HG02840 (cell line): ENCODE measurements around the gene FBXO46.
"Not testable (repeated sequence)": the region's sequence is repeated elsewhere in the genome, so short reads cannot be mapped to it uniquely, and the experiment has no call there.

ENCODE experiments used
- ATAC-seq: cut with Tn5 transposase; IDR thresholded peaks from one replicate; pipeline ENCODE4 v1.9.1; 2021; ENCODE audit warnings: mild to moderate bottlenecking, moderate library complexity, moderate number of reproducible peaks; ENCODE audit not compliant: unreplicated experiment, low FRiP score

Gene FBXO46

GRCh38 chr19:45766869-45767346 is 36.2 kb upstream of the FBXO46 start:
- no peak for ATAC-seq

DNA sequence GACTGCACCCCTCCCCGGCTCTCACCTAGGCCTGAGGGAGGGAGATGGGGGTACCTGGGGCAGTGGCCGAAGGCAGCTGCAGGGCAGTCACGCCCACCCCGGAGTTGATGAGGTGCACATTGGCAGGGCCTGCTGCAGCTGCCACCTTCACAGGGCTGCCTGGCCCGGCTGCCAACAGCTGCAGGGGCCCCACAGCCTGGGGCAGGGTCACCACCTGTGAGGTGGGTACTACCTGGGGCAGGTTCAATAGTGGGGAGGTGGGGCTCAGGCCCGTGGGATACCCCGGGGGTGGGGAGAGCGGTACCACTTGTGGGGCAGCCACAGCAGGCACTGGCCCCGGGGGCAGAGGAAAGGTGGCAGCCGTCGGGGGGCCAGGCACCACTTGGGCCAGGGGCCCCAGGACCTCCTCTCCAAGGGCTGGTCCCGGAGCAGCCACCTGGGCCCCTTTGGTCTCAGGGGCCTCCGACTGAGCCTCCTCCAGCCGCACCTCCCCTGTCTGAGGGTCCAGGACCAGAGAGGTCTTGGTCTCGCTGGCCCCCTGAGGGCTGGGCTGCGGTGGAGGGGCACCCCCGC is 35.7 kb upstream of the FBXO46 start:
- no peak for ATAC-seq

DNA sequence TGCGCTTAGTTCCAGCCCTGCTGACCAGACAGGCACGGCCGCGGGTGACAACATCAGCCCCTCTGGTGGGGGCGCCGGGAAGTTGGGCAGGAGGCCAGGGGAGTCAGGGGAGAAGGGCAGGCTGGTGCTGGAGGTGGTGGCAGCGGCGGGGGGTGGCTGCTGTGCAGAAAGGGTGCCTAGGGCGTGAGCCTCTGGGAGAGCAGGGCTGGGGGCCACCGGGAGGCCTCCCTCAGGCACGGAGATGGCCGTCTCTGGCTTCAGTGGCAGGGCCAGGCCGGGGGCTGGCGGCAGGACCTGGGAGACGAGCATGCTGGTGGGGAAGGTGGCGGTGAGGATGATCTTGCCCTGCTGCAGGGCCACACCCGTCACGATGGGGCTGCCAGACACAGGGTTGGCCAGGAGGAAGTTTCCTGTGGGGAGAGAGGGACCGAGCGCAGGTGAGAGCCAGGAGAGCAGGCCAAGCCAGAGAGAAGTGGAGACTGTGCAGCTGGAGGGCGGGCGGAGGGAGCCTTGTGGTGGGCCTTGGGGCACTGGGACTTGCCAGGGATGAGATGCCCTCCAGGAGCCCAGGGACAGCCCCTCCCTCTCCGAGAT is 35.1 kb upstream of the FBXO46 start:
- ATAC-seq, result no peak

DNA sequence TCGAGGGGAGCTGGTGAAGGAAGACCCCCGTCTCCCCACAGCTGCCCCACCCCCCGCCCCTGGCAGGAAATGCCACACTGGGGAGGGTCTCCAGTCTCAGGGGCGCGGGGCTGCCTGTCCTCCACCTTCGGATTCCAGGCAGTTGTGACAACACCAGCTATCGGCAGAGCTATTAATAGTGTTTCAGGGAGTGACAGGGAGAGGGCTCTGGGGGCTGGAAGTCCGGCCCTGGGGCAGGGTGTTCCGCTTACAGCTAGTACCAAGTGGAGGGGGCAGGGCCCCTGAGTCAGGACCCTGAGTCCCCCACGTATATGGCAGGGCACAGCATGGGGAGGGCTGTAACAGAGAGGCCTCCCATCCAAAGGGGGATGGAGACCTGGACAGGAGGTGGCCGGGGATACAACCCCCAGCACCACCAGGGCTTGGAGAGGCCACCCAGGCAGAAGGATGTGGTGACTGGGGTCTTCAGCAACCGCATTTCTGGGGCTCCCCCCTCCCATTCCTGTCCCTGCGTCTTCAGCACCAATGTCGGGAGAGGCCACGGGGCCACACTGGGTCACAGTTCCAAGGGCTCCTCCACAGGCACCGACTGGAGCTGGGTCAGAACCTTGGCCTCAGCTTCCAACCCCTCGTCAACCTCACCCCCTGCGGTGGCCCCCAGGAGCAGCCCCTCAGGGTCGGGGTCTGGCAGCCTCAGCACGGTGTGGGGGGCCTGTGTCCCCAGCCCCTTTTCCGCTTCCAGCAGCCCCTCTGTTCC is 34.4 kb upstream of the FBXO46 start:
- no peak for ATAC-seq

- no peak for ATAC-seq
These were observed 33.8 kb upstream of the FBXO46 start for GRCh38 chr19:45764475-45764874.

DNA sequence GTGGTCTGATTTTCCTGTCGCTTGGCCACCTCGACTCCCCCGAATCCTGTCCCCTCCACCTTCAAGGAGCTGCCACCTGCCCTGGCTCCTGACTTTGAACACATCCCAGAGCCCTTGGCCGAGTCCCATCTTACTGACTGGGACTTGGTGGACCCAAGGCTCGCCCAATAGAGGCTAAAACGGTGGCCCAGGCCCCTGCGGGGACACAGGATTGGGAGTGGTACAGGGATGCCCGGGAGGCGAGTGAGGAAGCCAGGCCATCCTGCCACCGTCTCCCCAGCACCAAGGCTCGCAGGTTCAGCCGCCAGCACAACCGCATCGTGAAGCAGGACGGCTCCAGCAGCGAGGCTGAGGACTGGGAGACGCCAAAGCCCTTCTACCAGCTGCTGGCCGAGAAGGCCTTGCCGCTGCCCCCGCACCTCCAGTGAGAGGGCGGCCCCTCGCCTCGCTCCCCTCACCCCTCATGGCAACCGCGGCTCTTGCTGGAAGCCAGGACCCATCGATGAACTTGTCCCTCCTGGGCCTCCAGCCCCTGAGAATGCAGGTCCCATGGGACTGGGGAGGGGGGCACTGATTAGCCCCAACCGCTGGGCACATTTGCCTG is 33.1 kb upstream of the FBXO46 start:
- ATAC-seq, result no peak

- ATAC-seq, result no peak
These were observed 32.4 kb upstream of the FBXO46 start for GRCh38 chr19:45762870-45763631.

DNA sequence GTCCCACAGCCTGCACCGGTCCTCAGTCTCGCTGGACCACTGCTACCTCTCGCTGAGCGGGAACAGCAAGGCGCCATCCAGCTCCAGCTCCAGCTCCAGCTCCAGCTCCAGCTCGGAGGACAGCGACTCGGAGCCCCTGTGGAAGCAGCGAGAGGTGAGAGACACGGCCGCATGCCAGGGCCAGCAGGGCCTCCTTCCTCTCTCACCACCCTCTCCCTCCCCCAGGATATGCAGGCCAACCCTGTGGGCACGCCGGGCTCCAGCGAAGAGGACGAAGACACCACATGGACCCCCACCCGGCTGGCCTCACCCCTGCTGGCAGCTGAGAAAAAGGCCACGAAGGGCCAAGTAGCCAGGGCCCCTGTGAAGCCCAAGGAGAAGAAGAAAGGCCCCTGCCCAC is 31.0 kb upstream of the FBXO46 start:
- no peak for ATAC-seq

GRCh38 chr19:45758921-45759320 is 28.2 kb upstream of the FBXO46 start:
- no peak for ATAC-seq

DNA sequence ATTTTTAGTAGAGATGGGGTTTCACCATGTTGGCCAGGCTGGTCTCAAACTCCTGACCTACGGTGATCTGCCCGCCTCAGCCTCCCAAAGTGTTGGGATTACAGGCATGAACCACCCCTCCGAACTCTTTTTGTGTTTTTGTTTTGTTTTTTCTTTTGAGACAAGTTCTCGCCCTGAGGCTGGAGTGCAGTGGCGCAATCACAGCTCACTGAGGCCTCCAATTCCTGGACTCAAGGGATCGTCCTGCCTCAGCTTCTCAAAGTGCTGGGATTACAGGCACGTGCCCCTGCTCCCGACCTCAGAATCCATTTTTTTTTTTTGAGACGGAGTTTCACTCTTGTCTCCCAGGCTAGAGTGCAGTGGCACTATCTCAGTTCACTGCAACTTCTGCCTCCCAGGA is 27.0 kb upstream of the FBXO46 start:
- no peak for ATAC-seq

DNA sequence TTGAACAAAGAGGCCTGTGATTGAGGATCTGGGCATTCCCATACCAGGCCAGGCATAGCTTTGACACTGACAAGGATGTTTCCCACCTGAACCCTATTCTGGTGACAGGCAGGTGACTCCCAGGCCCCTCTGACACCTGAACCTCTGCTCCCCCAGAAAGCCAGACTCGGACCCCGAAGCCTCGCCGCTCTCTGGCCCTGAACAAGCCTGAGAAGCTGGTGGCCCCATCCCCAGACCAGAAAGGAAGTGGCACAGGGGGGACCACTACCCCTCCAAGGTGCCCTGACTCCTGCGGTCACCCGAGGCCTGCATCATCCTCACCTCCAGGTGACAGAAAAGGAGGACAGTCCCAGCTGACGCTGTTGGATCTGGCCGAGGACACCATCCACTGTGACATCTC is 23.6 kb upstream of the FBXO46 start:
- no peak for ATAC-seq

DNA sequence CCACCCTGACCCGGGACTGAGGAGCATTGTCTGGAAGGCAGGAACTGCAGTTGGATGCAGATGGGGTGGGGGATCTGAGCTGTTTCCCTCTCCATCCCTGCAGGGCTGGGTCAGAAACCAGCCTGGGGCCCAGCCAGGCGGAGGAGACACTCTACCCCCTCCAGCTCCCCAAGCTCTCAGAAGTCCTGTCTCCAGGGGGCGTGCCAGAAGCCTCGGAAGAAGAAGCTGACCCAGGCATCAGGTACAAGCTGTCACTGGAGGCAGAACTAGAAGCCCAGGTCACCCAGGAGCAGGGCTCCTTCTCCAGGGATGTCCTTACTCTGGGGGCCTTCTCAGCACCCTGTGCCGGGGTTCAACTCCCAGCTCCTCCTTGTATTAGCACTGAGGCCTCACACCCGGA is 22.9 kb upstream of the FBXO46 start:
- no peak for ATAC-seq

DNA sequence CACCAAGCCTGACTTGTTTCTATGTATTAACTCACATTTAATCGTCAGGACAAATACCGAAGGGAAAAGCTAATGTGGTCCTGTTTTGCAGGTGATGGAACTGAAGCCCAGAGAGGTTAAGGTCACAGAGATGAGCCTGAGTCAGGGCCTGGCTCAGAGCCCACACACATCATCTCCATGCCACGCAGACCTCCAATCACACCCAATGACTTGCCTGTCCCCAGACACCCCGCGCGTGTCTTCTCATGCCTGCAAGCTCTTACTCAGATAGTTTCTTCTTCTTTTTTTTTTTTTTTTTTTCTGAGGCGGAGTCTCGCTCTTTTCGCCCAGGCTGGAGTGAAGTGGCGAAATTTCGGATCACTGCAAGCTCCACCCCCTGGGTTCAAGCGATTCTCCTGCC is 21.9 kb upstream of the FBXO46 start:
- no peak for ATAC-seq

- not testable (repeated sequence) for ATAC-seq
These were observed 20.8 kb upstream of the FBXO46 start for GRCh38 chr19:45751483-45751882.

DNA sequence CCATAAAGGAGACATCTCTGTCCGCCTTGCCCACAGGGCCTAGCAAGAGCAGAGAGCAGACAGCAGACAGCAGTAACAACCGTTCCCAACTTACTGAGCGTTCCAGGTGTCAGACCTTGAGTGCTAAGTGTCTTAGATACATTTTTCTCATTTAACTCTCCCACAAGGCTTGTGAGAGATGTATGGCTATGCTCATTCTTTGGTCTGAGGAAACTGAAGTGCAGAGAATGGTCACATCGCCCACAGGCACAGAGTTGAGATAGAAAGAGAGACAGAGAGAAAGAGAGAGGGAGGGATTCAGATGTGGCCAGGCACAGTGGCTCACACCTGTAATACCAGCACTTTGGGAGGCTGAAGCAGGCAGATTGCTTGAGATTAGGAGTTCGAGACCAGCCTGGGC is 16.8 kb upstream of the FBXO46 start:
- no peak for ATAC-seq

DNA sequence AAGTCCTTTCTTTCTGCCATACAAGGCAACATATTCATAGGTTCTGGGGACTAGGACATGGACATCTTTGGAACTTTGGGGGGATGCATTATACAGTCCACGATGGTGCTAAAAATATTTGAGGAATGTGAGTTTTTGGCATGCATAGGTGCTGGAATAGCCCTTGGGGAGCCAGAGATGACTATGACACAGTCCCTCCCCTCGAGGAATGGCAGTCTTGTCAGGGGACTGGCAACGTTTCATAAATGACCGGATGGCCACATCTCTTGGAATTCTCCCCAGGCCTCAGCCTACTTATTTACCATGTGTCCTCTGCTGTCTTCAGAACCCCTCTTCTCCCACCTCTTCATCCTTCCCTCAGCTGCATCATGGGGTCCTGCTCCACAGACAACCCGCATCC is 16.2 kb upstream of the FBXO46 start:
- no peak for ATAC-seq

- no peak for ATAC-seq
These were observed 14.9 kb upstream of the FBXO46 start for GRCh38 chr19:45745606-45746005.

DNA sequence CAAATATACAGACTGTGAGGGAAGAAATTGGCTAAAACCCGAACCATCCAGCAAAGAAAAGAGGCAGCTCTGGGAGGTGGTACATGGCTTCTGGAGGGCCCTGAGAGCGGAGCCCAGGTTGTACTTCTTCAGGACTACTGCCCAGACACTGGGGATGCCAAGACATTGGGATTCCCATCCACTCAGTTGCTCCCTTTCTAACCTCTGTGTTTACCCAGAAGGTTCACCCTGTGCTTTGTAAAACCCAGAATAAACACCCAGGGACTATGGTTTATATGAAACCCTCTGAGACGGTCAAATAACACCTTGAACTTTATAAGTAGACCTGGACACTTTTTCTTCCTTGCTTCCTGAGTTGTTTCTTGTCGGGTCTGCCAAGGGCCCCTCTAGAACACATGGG is 12.3 kb upstream of the FBXO46 start:
- ATAC-seq, result no peak

GRCh38 chr19:45739498-45740439 is 9.1 kb upstream of the FBXO46 start:
- no peak for ATAC-seq
